HG03039 (cell line): ENCODE measurements around the gene ZNF618.

Source experiments
- ATAC-seq: cut with Tn5 transposase; IDR thresholded peaks from one replicate; pipeline ENCODE4 v1.9.1; 2021; ENCODE audit warnings: mild to moderate bottlenecking, moderate library complexity; ENCODE audit not compliant: unreplicated experiment

ZNF618 gene

GRCh38 chr9:113882636-113883164, 6.6 kb downstream of the ZNF618 start:
- no peak for ATAC-seq

- ATAC-seq, result no peak
These were observed 9.3 kb downstream of the ZNF618 start for GRCh38 chr9:113885183-113886025.

DNA sequence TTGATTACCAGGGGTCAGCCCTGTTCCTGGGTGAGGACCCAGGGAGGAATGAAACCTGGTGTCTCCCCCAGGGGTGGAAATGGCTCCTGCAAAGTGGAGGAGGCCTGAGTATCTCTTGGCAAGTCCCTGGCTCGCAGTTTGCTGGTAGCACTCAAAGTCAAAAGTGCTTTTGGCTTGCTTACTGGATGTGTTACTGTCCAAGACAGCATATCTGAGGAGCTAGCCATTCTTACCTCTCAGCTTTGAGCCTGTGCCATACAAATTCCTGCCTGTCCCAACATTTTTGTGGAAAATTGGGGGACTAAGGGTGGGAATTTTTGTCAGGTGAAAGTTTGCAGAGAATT, 9.9 kb downstream of the ZNF618 start:
- ATAC-seq, result no peak

DNA sequence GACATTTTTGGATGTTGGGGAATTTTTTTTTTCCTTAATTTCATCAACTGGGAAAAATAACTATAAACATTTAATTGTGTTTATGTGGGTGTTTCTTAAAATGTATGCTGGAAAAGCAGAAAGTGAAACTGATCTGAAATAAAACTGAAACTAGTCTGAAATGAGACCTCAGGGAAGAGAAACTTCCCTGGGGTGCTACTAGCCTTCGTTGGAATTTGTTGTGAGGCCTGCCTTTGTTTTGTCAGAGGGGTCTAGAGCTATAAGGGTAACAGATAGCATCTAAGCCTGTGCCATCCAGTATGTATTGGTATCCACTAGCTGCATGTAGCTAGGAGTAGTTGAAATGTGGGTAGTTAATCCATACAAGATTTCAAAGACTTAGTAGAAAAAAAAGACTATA, 10.4 kb downstream of the ZNF618 start:
- no peak for ATAC-seq

- ATAC-seq, result no peak
These were observed 10.8 kb downstream of the ZNF618 start for GRCh38 chr9:113886933-113887332.

- ATAC-seq, result no peak
These were observed 11.3 kb downstream of the ZNF618 start for GRCh38 chr9:113887436-113887835.

- ATAC-seq, result no peak
These were observed 12.2 kb downstream of the ZNF618 start for GRCh38 chr9:113888336-113888735.

DNA sequence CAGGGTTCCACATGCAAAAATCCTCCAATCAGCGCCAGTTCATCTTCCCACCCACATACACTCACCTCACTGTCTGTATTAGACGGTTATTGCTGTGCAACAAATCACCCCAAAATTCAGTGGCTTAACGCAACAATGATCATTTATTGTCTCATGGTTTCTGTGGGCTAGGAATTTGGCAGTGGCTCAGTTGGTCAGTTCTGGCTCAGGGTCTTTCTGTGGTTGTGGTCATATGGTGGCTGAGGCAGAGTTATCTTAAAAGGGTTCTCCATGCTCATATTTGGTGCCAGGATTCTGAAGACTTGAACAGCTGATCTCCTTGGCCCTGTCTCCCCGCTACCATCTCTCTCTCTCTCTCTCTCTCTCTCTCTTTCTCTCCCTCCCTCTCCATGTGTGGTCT, 12.9 kb downstream of the ZNF618 start:
- no peak for ATAC-seq

- no peak for ATAC-seq
These were observed 14.6 kb downstream of the ZNF618 start for GRCh38 chr9:113890704-113891103.

- no peak for ATAC-seq
These were observed 16.9 kb downstream of the ZNF618 start for GRCh38 chr9:113892861-113893491.

DNA sequence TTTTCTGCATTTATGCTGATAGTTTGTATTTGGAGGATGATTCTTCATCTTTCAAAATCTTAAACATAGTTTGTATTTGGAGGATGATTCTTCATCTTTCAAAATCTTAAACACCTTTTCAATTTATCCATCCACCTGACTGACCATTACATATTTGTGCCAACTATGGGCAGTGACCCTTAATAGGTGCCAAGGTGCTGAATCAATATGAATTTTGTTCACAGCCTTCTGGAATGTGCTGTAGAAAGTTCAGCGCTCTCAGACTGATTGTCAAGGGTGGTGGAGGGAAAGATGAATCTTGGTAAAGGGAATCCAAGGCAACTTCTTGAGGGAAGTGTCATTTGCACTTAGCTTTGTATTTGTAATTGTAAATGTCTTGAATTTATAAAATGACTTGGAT, 18.1 kb downstream of the ZNF618 start:
- no peak for ATAC-seq

DNA sequence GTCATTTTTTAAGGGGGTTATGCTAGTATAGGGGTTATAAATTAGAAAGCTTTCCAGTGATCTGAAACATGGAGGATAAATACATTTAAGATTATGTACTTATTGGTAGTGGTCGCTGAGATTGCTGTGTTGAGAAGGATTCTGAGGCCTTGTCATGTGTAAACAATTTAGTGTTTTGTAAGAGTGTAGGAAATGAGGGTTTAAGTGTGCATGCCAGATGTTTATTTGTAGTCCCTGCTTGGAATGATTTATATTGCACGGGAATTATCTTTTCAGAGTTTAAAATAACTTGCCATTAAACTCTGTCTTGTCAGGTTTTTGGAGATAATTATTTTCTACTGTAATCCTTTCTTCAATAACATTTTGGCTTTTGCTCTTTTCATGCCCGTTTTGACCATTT, 19.4 kb downstream of the ZNF618 start:
- ATAC-seq, result no peak

DNA sequence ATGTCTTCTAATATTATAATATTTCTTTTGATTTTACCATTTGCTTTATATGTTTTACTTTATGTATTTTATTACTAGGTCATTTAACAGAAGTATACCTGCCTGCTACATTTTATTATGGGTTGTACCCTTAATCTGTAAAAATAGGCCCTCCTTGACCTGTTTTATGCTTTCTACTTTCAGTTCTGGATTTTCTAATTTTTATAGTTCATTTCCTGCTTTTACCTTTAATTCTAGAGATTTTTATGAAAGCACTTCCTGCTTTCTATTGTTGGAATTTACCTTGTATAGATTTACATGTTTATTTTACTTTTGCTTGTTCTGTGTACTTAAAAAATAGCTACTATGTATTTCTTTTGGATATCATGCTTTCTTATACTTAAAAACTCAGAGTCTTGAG, 20.6 kb downstream of the ZNF618 start:
- ATAC-seq, result no peak

DNA sequence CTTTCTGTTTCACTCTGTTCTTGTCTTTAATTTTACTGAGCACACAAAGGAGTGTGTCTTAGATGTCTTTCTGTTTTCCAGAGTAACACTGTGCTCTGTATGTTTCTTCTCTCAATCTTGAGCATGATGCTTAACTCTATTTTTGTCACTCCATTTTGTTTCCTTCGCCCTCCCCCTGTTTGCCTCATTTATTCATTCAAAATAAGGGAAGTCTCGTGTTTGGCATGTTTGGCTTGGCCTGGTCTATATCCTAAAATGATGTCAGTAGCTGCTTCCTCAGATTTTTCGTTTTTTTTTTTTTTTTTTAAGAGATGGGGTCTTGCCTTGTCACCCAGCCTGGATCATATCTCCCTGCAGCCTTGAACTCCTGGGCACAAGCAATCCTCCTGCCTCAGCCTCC, 22.0 kb downstream of the ZNF618 start:
- no peak for ATAC-seq

- ATAC-seq, result no peak
These were observed 22.5 kb downstream of the ZNF618 start for GRCh38 chr9:113898596-113898995.

DNA sequence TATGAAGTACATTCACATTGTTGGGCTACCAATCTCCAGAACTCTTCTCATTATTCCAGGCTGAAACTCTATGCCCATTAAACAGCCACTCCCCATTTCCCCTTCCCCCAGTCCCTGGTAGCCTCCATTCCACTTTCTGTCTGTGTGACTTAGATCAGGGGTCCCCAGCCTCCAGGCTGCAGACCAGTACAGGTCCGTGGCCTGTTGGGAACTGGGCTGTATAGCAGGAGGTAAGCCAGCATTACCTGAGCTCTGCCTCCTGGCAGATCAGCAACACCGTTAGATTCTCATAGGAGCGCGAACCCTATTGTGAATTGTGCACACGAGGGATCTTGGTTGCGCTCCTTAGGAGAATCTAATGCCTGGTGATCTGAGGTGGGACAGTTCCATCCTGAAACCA, 23.1 kb downstream of the ZNF618 start:
- ATAC-seq, result no peak

DNA sequence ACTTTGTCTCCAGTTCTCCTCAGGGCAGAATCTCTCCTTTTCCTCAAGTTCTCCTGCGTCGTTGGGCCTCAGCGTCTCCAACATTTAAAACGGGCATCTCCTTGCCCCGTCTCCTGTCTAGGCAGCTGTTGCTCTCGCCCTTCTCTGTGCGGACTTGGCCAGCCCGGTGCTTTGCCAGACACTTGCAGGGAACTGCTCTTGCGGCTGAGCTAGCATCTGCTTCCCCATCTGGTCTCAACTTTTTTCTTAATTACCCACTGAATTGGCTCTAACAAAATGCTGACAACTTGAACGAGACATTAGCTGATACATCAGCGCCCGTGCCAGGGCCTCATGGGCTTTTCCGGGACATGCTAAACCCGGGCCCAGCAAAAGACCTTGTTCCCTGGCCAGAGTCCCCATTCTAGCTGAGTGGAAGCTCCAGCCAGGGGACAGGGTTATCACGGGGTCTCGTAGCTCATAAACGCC, 25.1 kb downstream of the ZNF618 start:
- ATAC-seq, result no peak

DNA sequence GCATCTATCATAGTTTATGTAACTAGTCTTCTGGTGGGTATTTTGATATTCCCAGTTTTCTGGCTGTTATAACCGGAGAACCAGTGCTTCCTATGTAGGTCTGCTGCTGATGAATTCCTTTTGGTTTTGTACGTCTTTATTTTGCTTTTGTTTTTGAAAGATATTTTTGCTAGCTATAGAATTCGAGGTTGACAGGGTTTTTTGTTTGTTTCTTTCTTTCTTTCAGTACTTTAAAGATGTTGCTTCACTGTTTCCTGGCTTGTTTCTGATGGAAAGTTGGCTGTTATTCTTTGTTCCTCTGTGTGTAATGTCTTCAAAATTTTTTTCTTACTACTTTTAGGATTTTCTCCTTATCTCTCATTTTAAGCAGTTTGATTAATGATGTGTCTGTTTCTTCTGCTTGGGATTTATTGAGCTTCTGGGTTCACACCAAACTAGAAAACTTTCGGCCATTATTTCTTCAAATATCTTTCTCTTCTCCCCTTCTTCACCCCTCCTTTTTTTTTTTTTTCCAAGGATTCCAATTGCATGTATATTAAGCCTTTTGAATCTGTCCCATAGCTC, 27.5 kb downstream of the ZNF618 start:
- ATAC-seq, result no peak

DNA sequence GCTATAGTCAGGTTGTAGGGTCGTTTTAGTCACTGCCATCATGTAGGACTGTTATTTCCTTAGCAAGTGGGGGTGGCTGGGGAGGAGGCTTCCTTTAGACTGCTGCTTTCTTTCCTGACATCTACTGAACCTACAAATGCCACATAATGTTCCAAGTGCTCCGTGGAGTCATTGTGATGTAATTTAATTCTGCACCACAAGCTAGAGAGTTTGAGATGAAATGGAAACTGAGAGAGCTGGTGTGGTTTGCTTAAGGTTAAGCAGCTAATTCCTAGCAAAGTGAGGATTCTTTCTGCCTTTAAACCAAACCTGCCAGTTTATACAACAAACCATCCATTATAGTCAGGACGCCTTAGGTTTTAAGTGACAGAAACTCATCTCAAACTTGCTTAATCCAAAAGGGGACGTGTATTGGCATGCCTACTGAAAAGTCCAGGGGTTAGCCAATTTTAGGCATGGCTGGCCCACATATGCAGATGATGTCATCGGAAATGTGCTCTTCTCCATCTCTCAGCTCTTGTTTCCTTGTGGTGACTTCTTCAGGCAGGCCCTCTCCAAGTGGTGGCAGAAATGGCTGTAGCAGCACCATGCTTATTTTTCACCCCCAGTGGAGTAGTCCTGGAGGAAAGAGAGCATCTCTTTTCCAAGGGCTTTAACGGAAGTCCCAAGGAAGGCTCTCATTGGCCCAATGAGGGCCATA, 30.5 kb downstream of the ZNF618 start:
- ATAC-seq, result no peak

DNA sequence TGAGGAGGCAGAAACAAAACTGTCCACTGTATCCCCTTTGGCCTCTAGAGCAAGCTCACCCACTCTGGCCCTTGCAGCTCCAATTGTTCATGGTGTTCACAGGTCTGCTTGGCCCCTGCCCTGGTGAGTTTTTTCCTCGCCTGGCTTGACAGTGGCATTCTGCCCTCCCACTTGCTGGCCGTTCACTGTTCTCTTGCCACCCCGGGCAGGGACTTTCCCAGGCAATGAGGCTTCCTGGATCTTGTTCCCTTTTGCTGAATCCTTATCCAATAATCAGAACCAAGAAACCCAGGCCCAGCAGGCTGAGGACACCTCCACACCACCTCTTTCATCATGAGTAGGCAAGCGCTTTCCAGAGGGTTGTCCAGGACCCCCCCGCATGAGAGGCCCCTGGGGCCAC, 31.2 kb downstream of the ZNF618 start:
- ATAC-seq, result no peak

DNA sequence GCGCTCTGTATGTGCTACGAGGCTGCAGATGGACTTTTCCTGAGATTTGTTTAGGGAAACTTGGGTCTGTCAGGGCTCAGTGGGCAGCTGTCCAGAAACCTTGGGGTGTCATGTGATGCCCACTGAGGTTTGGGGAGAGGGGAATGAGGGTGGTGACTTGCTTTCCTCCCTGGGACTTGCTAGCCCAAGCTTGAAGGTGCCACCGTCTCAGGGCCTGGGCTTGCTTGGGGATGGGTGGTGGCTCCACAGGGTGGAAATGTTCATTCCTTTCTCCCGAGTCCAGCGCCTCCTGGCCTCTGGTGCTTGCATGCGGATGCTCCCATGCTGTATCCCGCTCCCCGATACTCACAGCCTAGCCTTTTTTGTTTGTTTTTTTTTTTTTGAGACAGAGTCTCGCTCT, 33.3 kb downstream of the ZNF618 start:
- no peak for ATAC-seq
